Fibroblast of the aortic adventitia (primary cell): Measurements from ENCODE around the gene SLC12A4. TPM values are rescaled to one million over a fixed set of nuclear protein-coding genes. Genes with fewer than 3 reads are reported as not detected.

Experiments used
- DNase-seq: peaks from one replicate; pipeline ENCODE4 v3.0.0-alpha.2; 2010; ENCODE audit warnings: low read depth
- H3K4me3 ChIP-seq: 2 replicates; pipeline ENCODE4 v1.5.1; 2011; ENCODE audit warnings: low read depth, mild to moderate bottlenecking, control low read depth, low read length, moderate library complexity
- CTCF ChIP-seq: IDR thresholded peaks from 2 replicates; pipeline ENCODE4 v1.5.1; 2011; ENCODE audit warnings: mild to moderate bottlenecking, low read length, control low read depth, inconsistent platforms; ENCODE audit not compliant: insufficient read depth
- total RNA-seq: library from RNA; depleted of rRNA; stranded (reverse); fragments of >200 nt; gene quantifications from 2 replicates; pipeline ENCODE4 v1.2.3, GENCODE V29; 2012; ENCODE audit warnings: low replicate concordance

Gene SLC12A4
- total RNA-seq, 1 donor = 65.6 TPM

GRCh38 chr16:67961551-67961957 lies 6.9 kb downstream of the SLC12A4 start:
- no peak for TF ChIP-seq CTCF
- no peak overlapping the region for H3K4me3 ChIP-seq
- DNase-seq = no peak

GRCh38 chr16:67959536-67960329 lies 8.7 kb downstream of the SLC12A4 start:
- no peak for TF ChIP-seq CTCF
- DNase-seq = peak; percentile 77
- no peak overlapping the region for H3K4me3 ChIP-seq

- TF ChIP-seq CTCF = no peak
- DNase-seq = no peak
- no peak overlapping the region for H3K4me3 ChIP-seq
These were observed 10.8 kb downstream of the SLC12A4 start for GRCh38 chr16:67957622-67958021.

DNA sequence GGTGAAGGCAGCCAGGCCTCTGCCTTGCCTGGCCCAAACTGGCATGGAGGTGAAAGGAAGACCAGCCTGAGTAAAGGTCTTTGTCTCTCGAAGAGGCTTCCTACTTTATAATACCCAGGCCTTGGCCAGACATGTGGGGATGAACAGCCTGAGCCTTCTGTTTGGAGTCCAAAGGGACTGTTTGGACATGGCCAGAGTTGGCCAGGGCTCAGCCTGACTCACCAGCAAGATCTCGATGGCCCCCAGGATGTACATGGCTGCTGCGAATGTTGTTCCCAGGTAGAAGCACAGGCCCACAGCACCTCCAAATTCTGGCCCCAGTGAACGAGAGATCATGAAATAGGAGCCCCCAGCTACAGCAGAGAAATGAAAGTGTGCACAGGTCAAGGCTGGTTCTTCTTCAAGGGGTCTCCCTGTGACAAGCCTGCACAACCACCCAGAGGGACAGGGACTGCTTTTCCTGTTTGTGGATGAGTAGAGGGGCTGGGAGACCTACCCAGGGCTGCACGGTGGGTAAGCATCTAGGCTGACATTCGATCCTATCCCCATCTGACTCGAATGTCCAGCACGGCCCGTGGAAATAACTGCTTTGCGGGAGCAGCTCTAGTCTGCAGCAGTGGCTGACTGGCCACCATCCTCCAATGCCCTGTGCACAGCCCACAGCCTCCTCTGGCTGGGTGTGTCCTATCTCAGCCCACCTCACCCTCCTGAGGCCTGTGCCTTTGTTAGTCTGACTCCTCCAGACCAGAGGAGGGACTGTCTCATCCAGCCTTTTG lies 13.8 kb downstream of the SLC12A4 start:
- DNase-seq = no peak
- TF ChIP-seq CTCF = no peak
- H3K4me3 ChIP-seq = no peak overlapping the region

DNA sequence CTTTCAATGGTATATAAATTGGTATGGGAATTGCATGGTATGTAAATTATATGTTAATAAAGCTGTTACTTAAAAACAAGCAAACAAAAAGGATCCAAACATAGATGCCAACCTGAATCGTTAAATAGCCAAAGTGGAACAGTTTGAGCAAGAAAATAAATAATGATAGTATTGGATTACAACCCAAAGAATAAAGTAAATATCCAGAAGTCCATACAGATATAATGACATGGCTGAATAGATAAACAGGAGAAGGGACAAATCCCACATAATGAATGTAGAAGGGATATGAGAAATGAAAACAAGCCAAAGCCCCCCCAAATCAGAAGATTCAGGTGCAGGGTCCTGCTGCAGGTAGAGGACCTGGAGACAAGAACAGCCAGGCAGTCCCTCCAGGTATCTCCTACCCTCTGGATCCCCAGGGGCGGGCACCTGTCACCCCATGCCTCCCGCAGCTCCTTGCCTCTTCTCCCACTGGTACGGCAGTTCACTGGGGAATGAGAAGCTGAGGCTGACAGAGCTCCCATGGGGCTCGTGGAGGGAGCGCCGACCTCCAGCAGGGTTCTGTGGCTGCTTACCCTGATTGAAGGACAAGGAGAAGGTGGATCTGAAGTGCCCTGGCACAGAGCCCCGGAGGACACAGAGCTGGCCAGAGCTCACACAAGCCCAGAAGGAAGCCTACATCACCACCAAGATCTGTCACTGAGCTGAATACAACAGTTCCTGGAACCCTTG lies 14.6 kb downstream of the SLC12A4 start:
- no peak overlapping the region for H3K4me3 ChIP-seq

More for the DNA sequence above, 14.6 kb downstream of the SLC12A4 start:
- no peak for DNase-seq
- TF ChIP-seq CTCF = no peak
